Esophagus muscularis mucosa (tissue), 4 donors: ENCODE measurements around the gene TMUB2.

Source experiments
- CTCF ChIP-seq, 3 experiments: fragments of 200-600 bp in 2 of 3; fragments of 450-650 bp in 1 of 3; sonication (generic) in 2 of 3; IDR thresholded peaks; one replicate each; pipeline ENCODE4 v1.5.1; 2017 to 2019; ENCODE audit warnings: antibody characterized with exemption in 3 of 3, mild to moderate bottlenecking in 2 of 3, moderate library complexity in 1 of 3
- EP300 ChIP-seq: sonication (generic); formaldehyde crosslinking; IDR thresholded peaks from one replicate; pipeline ENCODE4 v1.6.1; 2017; ENCODE audit warnings: antibody characterized with exemption
- POLR2A ChIP-seq: fragments of 450-650 bp; IDR thresholded peaks from one replicate; pipeline ENCODE4 v1.6.1; 2017; ENCODE audit warnings: antibody characterized with exemption, moderate library complexity, mild to moderate bottlenecking, low read depth

- TF ChIP-seq CTCF (IDR thresholded peaks at IDR 0.05) = no peak
- no peak for TF ChIP-seq EP300
- TF ChIP-seq POLR2A = no peak
These were observed 8.6 kb upstream of the TMUB2 start for GRCh38 chr17:44178133-44178532.
